IPS-NIHi11 (cell line): ENCODE measurements around the gene SHQ1.

Source experiments
- DNase-seq: peaks from one replicate; pipeline ENCODE4 v3.0.0; 2012; ENCODE audit warnings: mixed read lengths, low spot score

Gene SHQ1

GRCh38 chr3:72847751-72848702, at the start of gene SHQ1:
SHQ1 (minus strand) TSS chr3:72848445; CDS start chr3:72848340, 105 bp downstream.
- peak; percentile 93 for DNase-seq

- DNase-seq: no peak
Measured at GRCh38 chr3:72897758-72898007, 49.4 kb upstream of the SHQ1 start.

- DNase-seq: no peak
Measured at GRCh38 chr3:72896996-72897757, 48.9 kb upstream of the SHQ1 start.

GRCh38 chr3:72894976-72895552, 46.8 kb upstream of the SHQ1 start:
- no peak for DNase-seq

- peak; percentile 80 for DNase-seq
Measured at GRCh38 chr3:72892870-72893269, 44.6 kb upstream of the SHQ1 start.

- DNase-seq: no peak
Measured at GRCh38 chr3:72892081-72892775, 44.0 kb upstream of the SHQ1 start.

- DNase-seq: no peak
Measured at GRCh38 chr3:72891053-72891855, 43.0 kb upstream of the SHQ1 start.

- DNase-seq: no peak
Measured at GRCh38 chr3:72890166-72890925, 42.1 kb upstream of the SHQ1 start.

- no peak for DNase-seq
Measured at GRCh38 chr3:72889310-72890165, 41.3 kb upstream of the SHQ1 start.

- DNase-seq: peak; percentile 40
Measured at GRCh38 chr3:72888546-72889309, 40.5 kb upstream of the SHQ1 start.

GRCh38 chr3:72887705-72888545, 39.7 kb upstream of the SHQ1 start, which contains the start of gene GXYLT2:
GXYLT2 (plus strand) TSS chr3:72888046; CDS start chr3:72888234, 188 bp downstream.
- DNase-seq: peak; percentile 84

GRCh38 chr3:72887343-72887704, 39.1 kb upstream of the SHQ1 start:
- no peak for DNase-seq

- no peak for DNase-seq
Measured at GRCh38 chr3:72872183-72872582, 23.9 kb upstream of the SHQ1 start.

GRCh38 chr3:72862314-72863090, 14.3 kb upstream of the SHQ1 start:
- no peak for DNase-seq

GRCh38 chr3:72860846-72861245, 12.6 kb upstream of the SHQ1 start:
- DNase-seq: no peak

- no peak for DNase-seq
Measured at GRCh38 chr3:72860053-72860452, 11.8 kb upstream of the SHQ1 start.

GRCh38 chr3:72855001-72855400, 6.8 kb upstream of the SHQ1 start:
- DNase-seq: no peak
